SK-N-MC (cell line): ENCODE measurements around the gene OR2V2.

Experiments used
- EZH2 ChIP-seq: fragments of 200-600 bp; sonication (generic); IDR thresholded peaks from one replicate; pipeline ENCODE4 v1.6.1; 2017; ENCODE audit warnings: antibody characterized with exemption
- FOXP2 ChIP-seq: optimal IDR thresholded peaks from 2 replicates; pipeline ENCODE3; 2011; ENCODE audit warnings: mild to moderate bottlenecking, moderate library complexity; ENCODE audit not compliant: insufficient read depth; ENCODE audit errors: extremely low read length, control extremely low read depth
- POLR2AphosphoS5 ChIP-seq: IDR thresholded peaks from 2 replicates; pipeline ENCODE4 v1.6.1; 2012; ENCODE audit warnings: mild to moderate bottlenecking, low read depth, low read length, borderline replicate concordance

DNA sequence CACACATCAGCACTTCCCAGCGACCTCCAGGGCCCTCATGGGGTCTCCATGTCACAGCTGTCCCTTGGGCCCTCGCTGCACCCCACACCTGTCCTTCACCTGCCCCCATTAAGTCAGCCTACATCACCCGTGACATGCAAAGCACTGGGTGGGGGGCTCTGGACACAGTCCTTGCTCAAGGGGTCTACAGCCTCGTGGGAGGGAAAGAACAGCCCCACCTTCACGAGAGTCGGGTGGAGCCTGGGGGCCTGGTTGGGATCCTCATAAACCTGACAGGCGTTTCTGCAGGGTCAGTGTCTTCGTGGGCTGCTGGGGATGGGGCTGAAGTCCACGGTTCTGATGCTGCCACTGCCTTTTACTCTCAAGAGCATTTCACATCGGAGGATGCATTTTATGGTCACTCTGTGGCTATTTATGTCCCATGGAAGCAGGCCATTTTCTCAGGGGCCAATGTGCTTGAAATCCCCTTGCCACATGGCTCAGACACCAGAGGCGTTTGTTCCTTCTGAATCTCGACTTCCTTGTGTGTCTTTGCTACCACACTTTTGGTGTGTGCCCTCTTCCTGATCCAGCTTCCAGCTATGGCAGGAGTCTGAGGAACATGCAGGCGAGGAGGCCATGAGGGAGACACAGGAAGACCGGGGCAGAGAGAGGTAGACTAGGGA lies 16.4 kb upstream of the OR2V2 start, which contains the start of gene OR2V1:
- no peak for TF ChIP-seq POLR2AphosphoS5
- TF ChIP-seq EZH2 = no peak
- no peak for TF ChIP-seq FOXP2
